ENCODE results near the gene METTL2B.
"Not testable (repeated sequence)": the region's sequence is repeated elsewhere in the genome, so short reads cannot be mapped to it uniquely, and the experiment has no call there.

METTL2B gene

DNA sequence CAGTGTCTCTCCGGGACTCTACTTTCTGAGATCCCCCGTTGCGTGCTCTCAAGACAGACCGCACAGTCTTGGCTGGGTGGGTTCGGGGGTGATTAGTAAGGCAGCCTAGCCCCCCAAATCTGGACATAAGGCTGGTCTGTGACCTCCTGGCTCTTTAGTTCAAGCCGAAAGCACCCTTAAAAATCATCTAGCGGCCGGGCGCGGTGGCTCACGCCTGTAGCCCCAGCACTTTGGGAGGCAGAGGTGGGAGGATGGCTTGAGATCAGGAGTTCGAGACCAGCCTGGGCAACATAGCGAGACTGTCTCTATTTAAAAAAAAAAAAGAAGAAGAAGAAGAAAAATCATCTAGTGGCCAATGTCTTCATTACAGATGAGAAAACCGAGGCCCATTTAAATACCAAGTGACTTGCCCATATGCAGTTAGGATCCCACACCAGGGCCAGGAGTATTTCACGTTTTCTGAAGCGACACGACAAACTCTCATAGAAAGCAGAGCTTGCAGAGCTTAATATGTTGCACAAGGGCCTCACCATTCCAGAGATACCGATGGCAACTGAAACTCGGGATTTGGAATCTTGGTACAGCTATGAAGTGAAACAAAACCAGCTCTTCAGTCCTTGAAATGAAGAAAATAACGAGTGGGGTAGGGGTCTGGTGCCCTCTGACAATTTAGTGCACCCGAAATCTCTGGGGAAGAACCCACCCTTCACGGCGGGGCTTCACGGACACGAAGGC is 21.6 kb upstream of the METTL2B start:
- no peak for DNase-seq (ENCODE audit: low read depth, low spot score)

DNA sequence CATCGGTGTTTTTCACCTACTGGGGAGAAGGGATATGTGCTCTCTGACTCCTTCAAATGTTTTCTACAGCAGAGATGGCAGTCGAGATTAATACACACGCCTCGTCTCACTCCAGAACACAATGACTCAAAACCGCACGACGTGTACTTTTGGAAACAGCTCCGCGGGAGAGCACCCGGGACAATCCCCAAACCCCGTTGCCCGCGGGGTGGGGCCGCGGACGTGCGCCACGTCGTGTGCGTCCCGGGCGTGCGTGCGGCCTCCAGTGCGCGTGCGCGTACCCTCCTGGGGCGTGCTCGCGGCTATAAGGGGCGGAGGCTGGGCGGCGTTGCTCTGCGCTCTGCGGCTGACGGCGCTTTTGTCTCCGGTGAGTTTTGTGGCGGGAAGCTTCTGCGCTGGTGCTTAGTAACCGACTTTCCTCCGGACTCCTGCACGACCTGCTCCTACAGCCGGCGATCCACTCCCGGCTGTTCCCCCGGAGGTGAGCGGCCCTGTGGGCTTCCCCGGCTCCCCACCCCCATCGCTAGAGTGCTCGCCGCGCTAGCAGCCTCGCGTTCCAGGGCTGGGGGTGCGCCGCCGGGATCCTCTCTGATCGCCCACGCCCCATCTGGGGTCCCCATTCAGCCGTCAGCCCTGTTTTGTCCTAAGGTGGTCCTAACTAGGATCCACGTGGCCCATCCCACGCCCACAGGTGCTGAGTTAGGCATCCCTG is 20.8 kb upstream of the METTL2B start, which contains the start of gene HILPDA:
HILPDA (plus strand) TSS at position 336 of the 712 bp plus-strand sequence. CDS start 1,391 bp downstream, outside the sequence.
- DNase-seq (ENCODE audit: low read depth, low spot score): peak; percentile 45

DNA sequence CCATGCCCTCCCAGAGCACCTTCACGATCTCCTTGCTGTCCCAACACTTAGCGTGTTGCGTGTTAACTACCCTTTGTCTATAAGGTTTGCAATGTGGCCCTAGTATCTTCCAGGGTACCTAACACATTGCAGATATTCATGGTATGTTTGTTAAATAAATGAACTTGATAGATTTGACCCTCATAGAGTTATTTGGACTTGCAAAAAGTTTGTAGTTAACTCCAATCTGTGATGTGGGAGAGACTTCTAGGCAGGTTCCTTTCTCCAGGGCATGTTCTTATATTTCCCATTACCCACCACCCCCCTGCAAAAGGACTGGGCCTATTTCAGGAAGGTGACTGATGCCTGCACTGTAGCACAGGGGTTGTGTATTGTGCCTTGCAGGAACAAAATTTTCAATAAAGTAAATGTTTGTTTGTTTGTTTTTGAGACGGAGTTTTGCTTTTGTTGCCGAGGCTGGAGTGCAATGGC is 20.3 kb upstream of the METTL2B start:
- no peak for DNase-seq (ENCODE audit: low read depth, low spot score)

DNA sequence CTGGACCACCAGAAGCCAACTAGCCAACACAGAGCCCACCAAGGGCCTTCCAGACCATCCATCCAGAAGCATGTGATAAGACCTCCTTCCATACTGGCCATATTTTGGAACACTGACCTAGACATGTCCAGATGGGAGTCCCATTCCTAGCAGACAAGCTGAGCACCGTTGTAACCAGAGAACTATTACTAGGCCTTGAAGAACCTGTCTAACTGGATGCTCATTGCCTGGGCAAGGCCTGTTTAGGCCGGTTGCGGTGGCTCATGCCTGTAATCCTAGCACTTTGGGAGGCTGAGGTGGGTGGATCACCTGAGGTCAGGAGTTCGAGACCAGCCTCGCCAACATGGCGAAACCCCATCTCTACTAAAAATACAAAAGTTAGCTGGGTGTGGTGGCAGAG is 19.2 kb upstream of the METTL2B start:
- not testable (repeated sequence) for DNase-seq (ENCODE audit: low read depth, low spot score)

DNA sequence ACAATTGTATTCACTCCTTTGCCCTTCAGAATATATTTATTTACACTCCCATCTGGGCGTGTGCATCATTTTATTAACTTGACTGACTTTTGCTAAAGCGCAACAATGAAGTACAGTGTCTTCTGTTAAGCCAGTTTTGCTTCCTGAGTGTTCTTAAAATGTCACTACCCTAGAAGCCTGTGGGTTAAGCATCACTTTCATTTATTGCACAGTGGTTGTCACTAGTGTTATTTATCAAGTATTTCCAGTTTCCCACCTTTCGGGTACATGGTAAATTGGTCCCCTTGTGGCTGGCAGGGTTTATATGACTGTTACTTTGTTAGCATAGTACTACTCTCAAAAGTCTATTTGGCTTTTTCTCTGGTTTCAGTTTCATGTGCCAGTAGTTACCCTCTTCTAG is 17.6 kb upstream of the METTL2B start:
- DNase-seq (ENCODE audit: low read depth, low spot score): no peak

DNA sequence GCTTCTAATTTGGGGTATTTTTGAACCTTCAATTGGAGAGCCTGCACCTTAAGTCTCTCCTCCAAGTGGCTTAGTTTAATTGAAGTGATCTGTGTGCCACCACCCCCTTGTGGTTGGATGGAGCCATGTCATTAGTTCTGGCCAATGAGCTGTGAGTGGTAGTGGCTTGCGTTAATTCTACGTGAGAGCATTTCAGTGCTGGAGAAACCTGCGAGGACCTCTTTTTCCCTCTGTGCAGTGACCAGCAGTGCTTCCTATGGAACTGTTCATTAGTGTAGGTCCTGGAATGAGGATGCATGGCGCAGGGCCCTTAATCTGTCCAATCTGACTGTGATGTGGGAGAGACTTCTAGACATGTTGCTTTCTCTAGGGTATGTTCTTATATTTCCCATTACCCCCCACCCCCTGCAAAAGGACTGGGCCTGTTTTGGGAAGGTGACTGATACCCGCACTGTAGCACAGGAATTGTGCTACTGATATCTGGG is 17.1 kb upstream of the METTL2B start:
- DNase-seq (ENCODE audit: low read depth, low spot score): peak; percentile 45

DNA sequence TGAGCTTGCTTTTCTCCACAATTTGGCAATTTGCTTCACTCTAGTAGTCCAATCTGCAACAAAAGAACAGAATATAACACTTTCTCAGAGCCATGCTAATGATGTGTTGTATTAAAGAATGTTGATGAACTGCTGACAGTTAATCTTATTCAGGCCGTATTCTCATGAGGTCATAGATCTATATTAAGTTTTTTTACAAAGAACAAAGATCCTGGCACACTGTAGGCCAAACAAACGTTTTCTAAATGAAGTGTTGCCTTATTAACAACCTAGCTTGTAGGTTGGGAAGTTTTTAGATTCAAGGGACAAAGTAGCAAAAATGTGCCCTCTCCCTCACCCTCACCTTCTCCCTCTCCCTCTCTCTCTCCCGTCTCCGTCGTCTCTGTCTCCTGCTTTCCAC is 14.1 kb upstream of the METTL2B start:
- DNase-seq (ENCODE audit: low read depth, low spot score): no peak

DNA sequence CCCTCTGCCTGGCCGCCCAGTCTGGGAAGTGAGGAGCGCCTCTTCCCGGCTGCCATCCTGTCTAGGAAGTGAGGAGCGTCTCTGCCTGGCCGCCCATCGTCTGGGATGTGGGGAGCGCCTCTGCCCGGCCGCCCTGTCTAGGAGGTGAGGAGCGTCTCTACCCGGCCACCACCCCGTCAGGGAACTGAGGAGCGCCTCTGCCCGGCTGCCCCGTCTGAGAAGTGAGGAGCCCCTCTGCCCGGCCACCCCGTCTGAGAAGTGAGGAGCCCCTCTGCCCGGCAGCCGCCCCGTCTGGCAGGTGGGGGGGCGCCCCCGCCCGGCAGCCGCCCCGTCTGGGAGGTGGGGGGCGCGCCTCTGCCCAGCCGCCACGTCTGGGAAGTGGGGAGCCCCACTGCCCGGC is 13.2 kb upstream of the METTL2B start:
- not testable (repeated sequence) for DNase-seq (ENCODE audit: low read depth, low spot score)

DNA sequence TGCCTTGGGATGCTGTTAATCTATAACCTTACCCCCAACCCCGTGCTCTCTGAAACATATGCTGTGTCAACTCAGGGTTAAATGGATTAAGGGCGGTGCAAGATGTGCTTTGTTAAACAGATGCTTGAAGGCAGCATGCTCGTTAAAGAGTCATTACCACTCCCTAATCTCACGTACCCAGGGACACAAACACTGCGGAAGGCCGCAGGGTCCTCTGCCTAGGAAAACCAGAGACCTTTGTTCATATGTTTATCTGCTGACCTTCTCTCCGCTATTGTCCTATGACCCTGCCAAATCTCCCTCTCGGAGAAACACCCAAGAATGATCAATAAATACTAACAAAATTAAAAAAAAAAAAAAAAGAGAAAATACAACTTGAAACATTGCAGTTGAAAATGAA is 12.6 kb upstream of the METTL2B start:
- DNase-seq (ENCODE audit: low read depth, low spot score): not testable (repeated sequence)

DNA sequence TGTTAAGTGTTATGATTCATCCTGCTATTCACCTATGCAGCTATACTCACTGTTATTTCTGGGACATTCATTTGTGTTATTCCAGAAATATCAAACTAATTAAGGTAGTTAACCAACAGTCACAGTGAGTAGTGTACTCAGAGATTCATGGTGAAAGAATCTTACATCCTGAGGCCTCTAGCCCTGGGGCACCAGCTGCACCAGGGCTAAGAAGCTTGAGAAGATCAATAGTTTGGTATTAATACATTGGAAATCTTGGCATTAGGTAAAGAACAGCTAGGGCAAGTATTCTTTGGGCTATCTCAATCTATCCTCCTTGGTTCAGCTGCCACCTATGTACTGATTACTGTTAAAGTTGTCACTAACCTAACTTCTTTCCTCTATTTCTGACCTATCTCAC is 9.7 kb upstream of the METTL2B start:
- not testable (repeated sequence) for DNase-seq (ENCODE audit: low read depth, low spot score)

DNA sequence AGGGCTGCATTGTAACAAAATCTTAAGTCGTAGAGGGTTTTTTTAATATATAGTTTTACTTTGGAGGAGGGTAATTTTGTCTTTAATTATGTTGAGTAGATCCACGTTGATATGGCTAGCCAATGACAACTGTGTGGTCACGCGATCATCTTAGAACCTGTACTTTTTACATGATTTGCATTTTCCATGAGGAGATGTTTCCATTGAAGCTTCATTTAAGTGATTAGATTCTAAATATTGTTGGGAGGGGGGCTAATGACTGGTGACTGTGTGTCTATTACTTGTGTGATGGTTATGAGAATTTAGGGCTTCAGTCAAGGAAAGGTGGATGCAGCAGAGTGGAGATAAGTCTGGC is 765 bp downstream of the METTL2B start:
- DNase-seq (ENCODE audit: low read depth, low spot score): not testable (repeated sequence)

DNA sequence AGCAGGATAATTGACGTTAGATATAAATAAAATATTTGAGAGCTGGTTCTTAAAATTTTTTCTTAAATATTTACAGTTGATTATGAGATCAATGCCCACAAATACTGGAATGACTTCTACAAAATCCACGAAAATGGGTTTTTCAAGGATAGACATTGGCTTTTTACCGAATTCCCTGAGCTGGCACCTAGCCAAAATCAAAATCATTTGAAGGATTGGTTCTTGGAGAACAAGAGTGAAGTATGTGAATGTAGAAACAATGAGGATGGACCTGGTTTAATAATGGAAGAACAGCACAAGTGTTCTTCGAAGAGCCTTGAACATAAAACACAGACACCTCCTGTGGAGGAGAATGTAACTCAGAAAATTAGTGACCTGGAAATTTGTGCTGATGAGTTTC is 2.5 kb downstream of the METTL2B start:
- DNase-seq (ENCODE audit: low read depth, low spot score): not testable (repeated sequence)

DNA sequence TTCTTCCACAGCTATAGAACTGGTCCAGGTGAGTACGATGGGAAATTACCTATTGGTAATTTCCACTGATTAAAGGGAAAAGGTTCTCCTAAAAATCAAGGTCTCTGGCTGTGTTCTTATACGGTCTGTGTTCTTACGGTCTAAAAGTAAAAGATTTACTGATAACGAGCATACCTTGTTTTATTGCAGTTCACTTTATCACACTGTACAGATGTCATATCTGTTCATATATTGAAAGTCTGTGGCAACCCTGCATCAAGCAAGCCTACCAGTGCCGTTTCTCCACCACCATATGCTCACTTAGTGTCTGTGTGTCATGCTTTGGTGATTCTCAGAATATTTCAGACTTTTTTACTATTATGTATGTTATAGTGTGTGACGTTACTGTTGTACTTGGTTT is 11.6 kb downstream of the METTL2B start:
- not testable (repeated sequence) for DNase-seq (ENCODE audit: low read depth, low spot score)

DNA sequence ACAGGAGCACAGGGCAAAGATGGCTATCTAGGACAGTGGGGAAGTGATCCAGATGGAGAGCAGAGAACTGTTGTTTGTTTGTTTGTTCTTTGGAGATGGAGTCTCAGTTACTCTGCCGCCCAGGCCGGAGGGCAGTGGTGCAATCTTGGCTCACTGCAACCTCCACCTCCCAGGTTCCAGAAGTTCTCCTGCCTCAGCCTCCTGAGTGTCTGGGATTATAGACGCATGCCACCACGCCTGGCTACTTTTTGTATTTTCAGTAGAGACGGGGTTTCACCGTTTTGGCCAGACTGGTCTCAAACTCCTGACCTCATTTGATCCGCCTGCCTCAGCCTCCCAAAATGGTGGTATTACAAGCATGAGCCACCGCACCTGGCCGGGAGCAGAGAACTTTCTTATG is 20.9 kb downstream of the METTL2B start:
- no peak for DNase-seq (ENCODE audit: low read depth, low spot score)

DNA sequence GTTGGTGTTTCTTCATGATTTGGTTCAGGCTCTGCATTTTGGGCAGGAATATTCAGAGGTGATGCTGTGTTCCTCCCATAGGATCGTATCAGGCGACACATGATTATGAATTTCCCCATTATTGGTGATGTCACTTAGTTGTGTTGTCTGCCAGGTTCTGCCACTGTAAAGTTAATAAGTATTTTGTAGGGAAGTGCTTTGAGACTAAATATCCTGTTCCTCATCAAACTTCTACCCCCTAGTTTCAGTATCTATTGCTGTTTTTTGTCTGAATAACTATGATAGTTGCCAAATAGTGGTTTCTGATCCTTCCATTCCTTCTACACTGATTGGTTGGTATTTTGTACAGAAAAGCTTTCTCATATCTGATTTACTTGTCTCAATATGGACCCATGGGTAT is 28.9 kb downstream of the METTL2B start:
- DNase-seq (ENCODE audit: low read depth, low spot score): not testable (repeated sequence)

DNA sequence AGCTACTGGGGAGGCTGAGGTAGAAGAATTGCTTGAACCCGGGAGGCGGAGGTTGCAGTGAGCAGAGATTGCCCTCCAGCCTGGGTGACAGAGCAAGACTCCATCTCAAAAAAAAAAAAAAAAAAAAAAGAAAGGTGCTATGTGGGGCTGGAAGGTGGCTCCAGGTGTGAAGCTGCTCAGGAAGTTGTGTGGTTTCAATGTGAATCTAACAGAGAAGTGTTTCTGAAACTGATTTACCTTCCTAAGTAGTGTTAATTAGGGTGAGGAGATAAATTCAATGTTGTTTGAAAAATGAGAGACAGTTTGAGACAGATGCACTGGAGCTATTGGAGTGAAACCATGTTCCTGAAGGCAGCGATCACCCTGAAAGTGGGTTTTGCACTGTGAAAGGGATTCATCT is 30.3 kb downstream of the METTL2B start:
- DNase-seq (ENCODE audit: low read depth, low spot score): not testable (repeated sequence)

DNA sequence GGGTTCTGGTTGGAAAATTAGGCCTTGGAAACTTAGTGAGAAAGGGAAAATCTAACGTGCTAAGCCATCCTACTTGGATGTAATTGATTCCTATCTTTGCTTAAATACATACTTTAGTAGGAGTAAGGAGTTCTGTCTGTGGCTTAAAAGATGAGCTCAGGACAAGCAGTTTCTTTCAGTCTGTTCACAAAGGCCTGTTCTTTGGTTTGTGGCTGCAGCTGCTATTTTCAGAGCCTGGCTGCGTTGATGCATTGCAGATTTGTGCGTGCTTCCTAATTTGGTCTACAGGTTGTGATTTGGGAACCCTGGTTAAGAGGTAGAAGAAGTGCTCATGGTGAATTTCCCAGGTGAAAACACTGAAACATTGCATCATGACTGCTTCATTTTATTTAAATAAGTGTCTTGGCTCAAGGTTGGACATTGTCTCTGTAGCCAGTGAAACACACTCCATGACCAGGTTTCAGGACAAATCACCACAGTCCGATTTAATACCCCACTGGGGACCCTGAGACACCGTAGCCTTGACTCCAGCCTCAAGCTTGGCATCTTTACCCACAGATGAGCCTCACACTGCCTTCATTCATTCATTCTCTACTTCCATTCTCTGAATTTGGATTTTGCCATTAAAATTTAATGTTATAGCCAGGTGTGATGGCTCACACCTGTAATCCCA is 30.9 kb downstream of the METTL2B start:
- DNase-seq (ENCODE audit: low read depth, low spot score): not testable (repeated sequence)

DNA sequence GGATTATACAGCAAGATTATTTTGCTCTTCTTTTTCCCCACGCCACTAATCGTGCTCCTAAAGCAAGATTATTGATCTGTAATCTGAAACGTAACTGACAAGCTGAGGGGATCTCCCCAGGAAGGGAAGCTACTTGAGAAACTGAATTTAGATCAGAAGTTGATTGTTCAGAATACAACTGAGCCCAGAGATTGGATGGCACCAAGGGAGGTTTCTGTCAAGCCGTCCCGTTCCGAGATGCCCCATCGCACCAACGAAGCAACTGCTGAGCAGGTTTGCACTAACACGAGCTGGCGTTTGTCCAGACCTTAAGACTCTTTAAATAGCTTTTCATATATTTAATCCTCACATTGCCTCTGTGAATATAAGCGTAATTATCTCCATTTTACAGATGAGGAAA is 35.1 kb downstream of the METTL2B start:
- not testable (repeated sequence) for DNase-seq (ENCODE audit: low read depth, low spot score)

DNA sequence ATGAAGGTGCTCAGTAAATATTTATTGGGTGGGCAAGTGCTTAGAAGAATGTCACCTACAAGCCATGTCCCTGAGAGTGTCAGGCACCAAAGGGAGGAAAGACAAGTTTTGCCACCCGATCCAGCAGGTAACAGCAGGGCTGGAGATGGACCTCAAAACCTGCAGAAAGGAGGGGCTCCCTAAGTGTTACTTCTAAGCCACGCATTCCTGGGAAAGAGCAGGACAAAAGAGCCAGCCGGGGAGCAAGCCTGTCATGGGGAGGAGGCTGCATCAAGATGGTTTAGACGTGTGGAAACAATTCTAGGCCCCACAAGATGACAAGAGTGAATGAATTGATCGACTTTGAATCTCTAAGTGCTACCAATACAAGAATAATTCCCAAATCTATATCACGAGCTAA is 38.7 kb downstream of the METTL2B start:
- not testable (repeated sequence) for DNase-seq (ENCODE audit: low read depth, low spot score)

DNA sequence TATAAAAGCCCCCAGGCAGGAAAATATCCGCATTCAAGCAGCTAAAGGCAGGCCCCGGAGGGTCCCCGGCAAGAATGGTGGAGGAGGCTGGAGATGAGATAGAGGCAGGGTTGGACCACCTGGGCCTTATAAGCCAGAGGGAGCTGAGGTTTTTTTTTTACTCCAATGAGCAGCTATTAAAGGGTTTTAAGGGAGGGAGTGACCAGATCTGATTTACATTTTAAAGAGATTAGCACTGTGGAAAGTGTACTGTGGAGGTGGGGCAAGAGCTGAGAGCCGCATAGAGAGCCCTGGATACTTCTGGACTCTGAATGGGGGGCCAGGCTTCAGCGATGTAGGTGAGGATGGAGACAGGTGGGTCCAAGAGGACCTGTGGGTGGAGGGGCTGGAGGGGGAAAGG is 40.5 kb downstream of the METTL2B start:
- DNase-seq (ENCODE audit: low read depth, low spot score): not testable (repeated sequence)

DNA sequence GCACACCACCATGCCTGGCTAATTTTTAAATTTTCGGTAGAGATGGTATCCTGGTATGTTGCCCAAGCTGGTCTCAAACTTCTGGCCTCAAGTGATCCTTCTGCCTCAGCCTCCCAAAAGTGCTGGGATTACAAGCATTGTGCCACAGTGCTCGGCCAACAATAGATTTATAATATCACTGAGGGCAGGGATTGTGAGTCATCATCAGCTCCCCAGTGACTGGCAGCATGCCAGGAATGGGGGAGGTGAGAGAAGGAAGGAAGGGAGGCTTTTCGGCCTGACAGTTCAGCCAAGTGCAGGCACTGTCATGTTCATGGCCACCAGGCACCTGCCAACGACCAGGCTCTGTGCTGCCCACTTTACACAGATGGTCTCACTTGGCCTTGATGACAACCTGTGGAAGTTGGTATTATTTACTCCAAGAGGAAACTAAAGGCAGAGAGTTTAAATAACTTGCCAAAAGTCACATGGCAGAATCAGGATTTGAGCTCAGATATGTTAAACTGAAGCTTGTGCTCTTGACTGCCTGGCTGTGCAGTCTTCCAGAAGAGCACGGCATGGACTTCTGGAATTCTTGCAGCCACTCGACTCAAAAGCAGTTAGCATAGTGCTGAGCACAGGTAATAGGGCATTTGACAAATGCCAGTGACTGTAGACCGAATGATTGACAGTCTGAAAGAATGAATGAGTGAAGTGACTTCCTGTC is 46.8 kb downstream of the METTL2B start:
- DNase-seq (ENCODE audit: low read depth, low spot score): not testable (repeated sequence)

Measured in iPS DF 19.7 (cell line).